Measurements from ENCODE around the gene PCDH11X.
"Not testable (repeated sequence)": the region's sequence is repeated elsewhere in the genome, so short reads cannot be mapped to it uniquely, and the experiment has no call there.

- TF ChIP-seq, protein P1, sequence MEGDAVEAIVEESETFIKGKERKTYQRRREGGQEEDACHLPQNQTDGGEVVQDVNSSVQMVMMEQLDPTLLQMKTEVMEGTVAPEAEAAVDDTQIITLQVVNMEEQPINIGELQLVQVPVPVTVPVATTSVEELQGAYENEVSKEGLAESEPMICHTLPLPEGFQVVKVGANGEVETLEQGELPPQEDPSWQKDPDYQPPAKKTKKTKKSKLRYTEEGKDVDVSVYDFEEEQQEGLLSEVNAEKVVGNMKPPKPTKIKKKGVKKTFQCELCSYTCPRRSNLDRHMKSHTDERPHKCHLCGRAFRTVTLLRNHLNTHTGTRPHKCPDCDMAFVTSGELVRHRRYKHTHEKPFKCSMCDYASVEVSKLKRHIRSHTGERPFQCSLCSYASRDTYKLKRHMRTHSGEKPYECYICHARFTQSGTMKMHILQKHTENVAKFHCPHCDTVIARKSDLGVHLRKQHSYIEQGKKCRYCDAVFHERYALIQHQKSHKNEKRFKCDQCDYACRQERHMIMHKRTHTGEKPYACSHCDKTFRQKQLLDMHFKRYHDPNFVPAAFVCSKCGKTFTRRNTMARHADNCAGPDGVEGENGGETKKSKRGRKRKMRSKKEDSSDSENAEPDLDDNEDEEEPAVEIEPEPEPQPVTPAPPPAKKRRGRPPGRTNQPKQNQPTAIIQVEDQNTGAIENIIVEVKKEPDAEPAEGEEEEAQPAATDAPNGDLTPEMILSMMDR (conservative IDR thresholded peaks at IDR 0.05; ENCODE audit: low read depth in 2 of 2) = not testable (repeated sequence)
- not testable (repeated sequence) for TF ChIP-seq JUNB (IDR thresholded peaks at IDR 0.05; ENCODE audit: unreplicated experiment)
Measured at GRCh38 chrX:91782825-91783224, 3.6 kb downstream of the PCDH11X start.

All from GM23338 (cell line).